GM03348 (cell line): Measurements from ENCODE around the gene FRMPD4.

ENCODE experiments used
- DNase-seq: peaks from one replicate; pipeline ENCODE4 v3.0.0; 2012; ENCODE audit warnings: low spot score

Gene FRMPD4

GRCh38 chrX:12767856-12768255, 629.6 kb downstream of the FRMPD4 start:
- no peak for DNase-seq

DNA sequence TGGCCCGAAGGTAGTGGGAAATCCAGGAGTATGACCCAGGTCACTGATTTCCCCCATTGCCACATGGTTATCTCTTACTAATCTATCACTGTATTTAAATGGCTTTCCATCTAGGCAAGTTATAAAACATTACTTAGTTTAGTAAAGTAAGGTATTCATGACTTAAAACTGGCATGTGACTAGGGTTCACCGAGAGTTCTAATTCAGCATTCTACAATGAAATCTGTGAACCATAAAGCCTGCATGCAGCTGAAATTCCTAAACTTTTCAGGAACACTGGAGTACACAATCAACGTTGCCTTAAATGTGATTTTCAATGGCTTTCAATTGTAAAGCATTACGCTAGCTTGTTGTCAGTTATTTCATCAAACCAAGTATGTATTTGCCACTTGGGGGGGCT, 630.2 kb downstream of the FRMPD4 start:
- DNase-seq: no peak

DNA sequence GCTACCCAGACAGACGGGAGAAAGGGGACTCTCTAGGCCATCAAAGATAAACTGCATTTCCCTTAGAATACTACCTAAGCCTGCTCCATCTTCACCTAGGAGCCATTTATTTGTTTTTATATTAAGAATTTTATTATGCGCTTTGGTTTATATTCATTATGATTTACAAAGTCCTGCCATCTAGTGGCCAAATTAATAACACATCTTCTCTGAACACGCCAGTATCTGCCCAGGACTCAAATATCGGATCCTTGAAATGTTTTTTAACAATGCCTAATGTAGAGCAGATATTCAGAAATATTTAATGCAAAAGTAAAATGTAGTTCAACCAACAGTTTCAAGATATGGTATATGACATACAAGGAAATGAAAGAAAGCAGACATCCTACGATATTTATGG, 632.2 kb downstream of the FRMPD4 start:
- DNase-seq: peak; percentile 33

DNA sequence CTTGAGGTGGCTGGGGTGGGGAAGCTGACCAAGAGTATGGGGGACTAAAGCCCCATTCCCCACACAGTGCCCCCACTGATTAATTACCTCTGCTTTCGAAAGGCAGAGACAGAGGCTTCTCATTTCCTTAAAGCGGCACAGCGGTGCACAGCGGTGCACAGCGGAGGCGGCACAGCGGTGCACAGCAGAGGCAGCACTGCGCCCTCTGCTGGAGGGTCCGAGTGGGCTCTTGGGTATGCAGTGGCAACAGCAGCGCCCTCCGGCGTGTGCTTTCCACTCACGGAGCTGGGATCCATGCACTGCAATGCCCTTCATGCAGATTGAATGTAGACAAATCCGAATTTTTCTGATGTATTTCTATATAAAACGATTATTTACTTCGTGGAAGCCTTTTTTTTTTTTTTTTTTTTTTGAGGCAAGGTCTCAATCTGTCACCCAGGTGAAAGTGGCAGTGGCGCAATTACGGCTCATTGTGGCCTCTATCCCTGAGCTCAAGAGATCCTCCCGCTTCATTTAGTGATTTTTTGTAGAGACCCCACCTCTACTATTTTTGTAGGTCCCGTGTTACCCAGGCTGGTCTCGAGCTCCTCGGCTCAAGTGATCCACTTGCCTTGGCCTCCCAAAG, 633.3 kb downstream of the FRMPD4 start:
- DNase-seq: peak; percentile 44
